GM12873 (cell line): ENCODE measurements around the gene LRRC43.

Experiments
- CTCF ChIP-seq: IDR thresholded peaks from 2 replicates; pipeline ENCODE4 v1.5.1; 2012; ENCODE audit warnings: low read depth, mild to moderate bottlenecking, moderate library complexity, low read length, control low read depth; ENCODE audit not compliant: insufficient read depth; ENCODE audit errors: missing control alignments

LRRC43 gene

GRCh38 chr12:122205053-122205925 lies 22.4 kb downstream of the LRRC43 start:
- TF ChIP-seq CTCF, result no peak

- TF ChIP-seq CTCF, result no peak
Measured at GRCh38 chr12:122206111-122206881, 23.4 kb downstream of the LRRC43 start.

GRCh38 chr12:122206976-122207375 lies 24.1 kb downstream of the LRRC43 start:
- no peak for TF ChIP-seq CTCF

GRCh38 chr12:122207391-122207790 lies 24.5 kb downstream of the LRRC43 start:
- TF ChIP-seq CTCF, result no peak

GRCh38 chr12:122208073-122208820 lies 25.3 kb downstream of the LRRC43 start:
- no peak for TF ChIP-seq CTCF

GRCh38 chr12:122215771-122216170 lies 32.8 kb downstream of the LRRC43 start:
- no peak for TF ChIP-seq CTCF

GRCh38 chr12:122216445-122216844 lies 33.5 kb downstream of the LRRC43 start:
- TF ChIP-seq CTCF, result no peak
